Colonic mucosa (tissue), 4 donors: ENCODE data around the gene GLI1. TPM values are rescaled to one million over a fixed set of nuclear protein-coding genes. Genes with fewer than 3 reads are reported as not detected.
"Not testable (repeated sequence)": the region's sequence is repeated elsewhere in the genome, so short reads cannot be mapped to it uniquely, and the experiment has no call there.

ENCODE experiments used
- DNase-seq: peaks from one replicate; pipeline ENCODE4 v3.0.0-alpha.2; 2020
- H3K27ac ChIP-seq: fragments of 200-600 bp; one replicate; pipeline ENCODE4 v1.8.0; 2021
- H3K27me3 ChIP-seq: fragments of 200-600 bp; one replicate; pipeline ENCODE4 v1.8.0; 2021
- H3K36me3 ChIP-seq: fragments of 200-600 bp; one replicate; pipeline ENCODE4 v1.8.0; 2021
- H3K4me1 ChIP-seq: fragments of 200-600 bp; one replicate; pipeline ENCODE4 v1.8.0; 2021; ENCODE audit warnings: mild to moderate bottlenecking
- H3K4me3 ChIP-seq: fragments of 200-600 bp; one replicate; pipeline ENCODE4 v1.8.0; 2021
- H3K9ac ChIP-seq, 2 donors: one replicate each; pipeline ENCODE4 v1.7.0; 2013; ENCODE audit warnings: control low read depth in 2 of 2, low read depth in 2 of 2, low read length in 2 of 2
- H3K9me3 ChIP-seq: fragments of 200-600 bp; one replicate; pipeline ENCODE4 v1.8.0; 2021
- CTCF ChIP-seq: fragments of 200-600 bp; IDR thresholded peaks from one replicate; pipeline ENCODE4 v1.8.0; 2022; ENCODE audit warnings: antibody characterized with exemption, mild to moderate bottlenecking
- intact Hi-C: fragments of 100-400 bp; cut with DNase I; formaldehyde crosslinking; loops from one replicate; pipeline ENCODE4 v1.14.1; 2022
- total RNA-seq, 2 donors: library from RNA; stranded (reverse); fragmentation: NEBNext Ultra II Directional in 1 of 2; extraction: Animal tissue kit (Norgen Biotek cat#: 25700) in 1 of 2; gene quantifications; one replicate each; pipeline ENCODE4 v1.2.1, GENCODE V29; 2021
- donor health status: healthy.
- donor health status: DM: no; HTN: no; CAD: no.
- donor health status: DM: no; HTN: no; CAD: no.

GLI1 gene
- total RNA-seq, 2 donors from 2014 or later: 1.4 to 2.0 TPM

GRCh38 chr12:57435293-57435692, 24.3 kb upstream of the GLI1 start:
- TF ChIP-seq CTCF: no peak

GRCh38 chr12:57438400-57438799, 21.2 kb upstream of the GLI1 start:
- no peaks in the 10 kb centered on the region for H3K9me3 ChIP-seq
- H3K4me3 ChIP-seq: no peak overlapping the region
- no peak overlapping the region for H3K27ac ChIP-seq
- no peak overlapping the region for H3K9ac ChIP-seq
- no peaks in the 10 kb centered on the region for H3K27me3 ChIP-seq
- no peaks in the 10 kb centered on the region for H3K36me3 ChIP-seq
- DNase-seq: no peak
- no peaks in the 10 kb centered on the region for H3K4me1 ChIP-seq
- TF ChIP-seq CTCF: no peak
- intact Hi-C loops: no loop called here

More at GRCh38 chr12:57435293-57435692, 24.3 kb upstream of the GLI1 start:
- H3K9ac ChIP-seq: no peak overlapping the region
- intact Hi-C loops: no loop called here
- no peaks in the 10 kb centered on the region for H3K36me3 ChIP-seq
- no peak overlapping the region for H3K4me3 ChIP-seq
- H3K4me1 ChIP-seq: no peaks in the 10 kb centered on the region
- no peak for DNase-seq
- H3K27ac ChIP-seq: no peak overlapping the region
- H3K27me3 ChIP-seq: no peaks in the 10 kb centered on the region
- H3K9me3 ChIP-seq: no peaks in the 10 kb centered on the region

DNA sequence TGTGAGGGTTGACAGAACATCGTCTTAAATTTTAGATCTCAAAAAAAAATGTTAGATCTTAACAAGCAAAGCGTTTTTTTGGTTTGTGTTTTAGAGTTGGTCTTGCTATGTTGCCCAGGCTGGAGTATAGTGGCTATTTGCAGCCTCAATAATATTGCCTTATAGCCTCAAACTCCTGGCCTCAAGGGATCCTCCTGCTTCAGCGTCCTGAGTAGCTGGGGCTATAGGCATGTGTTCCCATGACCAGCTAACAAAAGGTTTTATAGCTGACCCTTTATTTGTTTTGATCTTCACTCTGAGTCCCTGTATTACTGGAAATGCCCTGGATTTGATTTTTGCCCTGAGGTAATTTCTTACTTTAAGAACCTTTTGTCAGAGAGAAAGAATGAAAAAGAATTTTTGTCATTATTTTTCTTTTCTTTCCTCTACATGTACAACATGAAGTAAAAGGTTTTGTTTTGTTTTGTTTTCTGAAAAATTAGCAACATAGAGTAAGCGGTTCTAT, 19.8 kb upstream of the GLI1 start:
- Histone ChIP-seq H3K27ac (no peak overlapping the region), H3K9me3 (no peaks in the 10 kb centered on the region), H3K27me3 (no peaks in the 10 kb centered on the region), H3K4me3 (no peak overlapping the region), H3K4me1 (no peaks in the 10 kb centered on the region), H3K36me3 (no peaks in the 10 kb centered on the region), H3K9ac (no peak overlapping the region)
- TF ChIP-seq CTCF: no peak
- DNase-seq: no peak
- intact Hi-C loops: no loop called here

- H3K4me1 ChIP-seq, H3K27me3 ChIP-seq, H3K36me3 ChIP-seq, intact Hi-C loops, H3K27ac ChIP-seq, DNase-seq, H3K9me3 ChIP-seq, H3K9ac ChIP-seq, H3K4me3 ChIP-seq: not testable (repeated sequence)
Observed at GRCh38 chr12:57441393-57441792, 18.2 kb upstream of the GLI1 start.

DNA sequence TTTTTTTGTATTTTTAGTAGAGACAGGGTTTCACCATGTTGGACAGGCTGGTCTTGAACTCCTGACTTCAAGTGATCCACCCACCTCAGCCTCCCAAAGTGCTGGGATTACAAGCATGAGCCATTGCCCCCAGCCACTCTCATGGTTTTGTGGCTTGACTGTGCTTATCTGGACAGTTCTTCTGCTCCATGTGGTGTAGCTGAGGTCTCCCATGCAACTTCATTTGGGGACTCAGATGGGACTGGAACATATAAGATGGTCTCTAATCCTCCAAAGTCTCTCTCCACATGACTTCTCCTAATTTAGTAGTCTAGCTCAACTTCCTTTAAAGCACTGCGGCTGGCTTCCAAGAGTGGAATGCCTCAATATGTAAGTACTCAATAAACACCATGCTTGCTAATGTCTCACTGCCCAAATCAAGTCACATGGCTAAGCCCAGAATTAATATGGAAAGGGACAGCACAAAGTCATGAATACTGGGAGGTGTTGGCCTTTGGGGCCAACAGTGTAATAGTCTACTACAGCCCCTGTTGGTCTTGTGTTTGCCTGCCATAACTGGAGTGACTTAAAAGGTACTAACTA, 17.6 kb upstream of the GLI1 start:
- H3K27ac ChIP-seq: no peak overlapping the region
- H3K36me3 ChIP-seq: no peaks in the 10 kb centered on the region
- TF ChIP-seq CTCF: no peak
- intact Hi-C loops: no loop called here
- H3K4me3 ChIP-seq: no peak overlapping the region
- H3K27me3 ChIP-seq: no peaks in the 10 kb centered on the region
- H3K9ac ChIP-seq: no peak overlapping the region
- no peaks in the 10 kb centered on the region for H3K9me3 ChIP-seq
- H3K4me1 ChIP-seq: no peaks in the 10 kb centered on the region
- no peak for DNase-seq

DNA sequence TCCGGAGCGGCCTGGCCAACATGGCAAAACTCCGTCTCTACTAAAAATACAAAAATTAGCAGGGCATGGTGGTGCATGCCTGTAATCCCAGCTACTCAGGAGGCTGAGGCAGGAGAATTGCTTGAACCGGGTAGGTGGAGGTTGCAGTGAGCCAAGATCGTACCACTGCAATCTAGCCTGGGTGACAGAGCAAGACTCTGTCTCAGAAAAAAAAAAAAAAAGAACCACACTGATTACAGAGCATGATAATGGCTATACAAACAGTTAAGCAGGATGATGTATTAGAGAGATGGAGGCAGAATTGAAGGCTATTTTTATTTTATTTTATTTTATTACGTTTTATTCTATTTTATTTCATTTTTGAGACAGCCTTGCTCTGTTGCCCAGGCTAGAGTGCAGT, 15.2 kb upstream of the GLI1 start:
- H3K9me3 ChIP-seq, DNase-seq, H3K4me1 ChIP-seq, H3K36me3 ChIP-seq, intact Hi-C loops, H3K4me3 ChIP-seq, H3K27me3 ChIP-seq, H3K9ac ChIP-seq, H3K27ac ChIP-seq: not testable (repeated sequence)
